ENCODE data around the gene FRMD4B.

FRMD4B gene

DNA sequence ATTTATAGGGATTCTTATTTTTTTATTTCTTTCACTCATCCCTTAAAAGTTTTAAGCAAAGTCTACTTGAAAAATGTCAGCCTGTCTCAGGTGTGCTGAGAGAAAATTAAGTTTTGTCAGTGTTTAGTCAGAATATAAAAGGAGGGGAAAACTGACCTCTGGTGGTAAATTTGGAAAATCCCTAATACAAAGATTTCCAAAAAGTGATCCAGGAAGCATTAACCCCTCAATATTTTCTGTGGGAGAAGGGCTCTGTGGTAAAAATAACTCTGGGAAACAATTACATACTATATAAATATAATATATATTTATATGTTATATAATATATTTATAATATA, 41.0 kb upstream of the FRMD4B start:
- TF ChIP-seq, protein P1, sequence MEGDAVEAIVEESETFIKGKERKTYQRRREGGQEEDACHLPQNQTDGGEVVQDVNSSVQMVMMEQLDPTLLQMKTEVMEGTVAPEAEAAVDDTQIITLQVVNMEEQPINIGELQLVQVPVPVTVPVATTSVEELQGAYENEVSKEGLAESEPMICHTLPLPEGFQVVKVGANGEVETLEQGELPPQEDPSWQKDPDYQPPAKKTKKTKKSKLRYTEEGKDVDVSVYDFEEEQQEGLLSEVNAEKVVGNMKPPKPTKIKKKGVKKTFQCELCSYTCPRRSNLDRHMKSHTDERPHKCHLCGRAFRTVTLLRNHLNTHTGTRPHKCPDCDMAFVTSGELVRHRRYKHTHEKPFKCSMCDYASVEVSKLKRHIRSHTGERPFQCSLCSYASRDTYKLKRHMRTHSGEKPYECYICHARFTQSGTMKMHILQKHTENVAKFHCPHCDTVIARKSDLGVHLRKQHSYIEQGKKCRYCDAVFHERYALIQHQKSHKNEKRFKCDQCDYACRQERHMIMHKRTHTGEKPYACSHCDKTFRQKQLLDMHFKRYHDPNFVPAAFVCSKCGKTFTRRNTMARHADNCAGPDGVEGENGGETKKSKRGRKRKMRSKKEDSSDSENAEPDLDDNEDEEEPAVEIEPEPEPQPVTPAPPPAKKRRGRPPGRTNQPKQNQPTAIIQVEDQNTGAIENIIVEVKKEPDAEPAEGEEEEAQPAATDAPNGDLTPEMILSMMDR (IDR thresholded peaks at IDR 0.05) = no peak
- H3K9ac ChIP-seq = no peak overlapping the region
- H3K4me2 ChIP-seq (ENCODE audit: low read length) = no peak overlapping the region
- no peaks in the 10 kb centered on the region for H3K27me3 ChIP-seq (ENCODE audit: control insufficient read depth, insufficient read depth, low read length)
- H3K27ac ChIP-seq = no peak overlapping the region
- H3K4me3 ChIP-seq (ENCODE audit: low read depth, low read length) = no peak overlapping the region
- H3K4me1 ChIP-seq = no peaks in the 10 kb centered on the region
- no peaks in the 10 kb centered on the region for H3K79me2 ChIP-seq
- no peaks in the 10 kb centered on the region for H3K9me3 ChIP-seq (ENCODE audit: control insufficient read depth, low read length)
- no peaks in the 10 kb centered on the region for H3K36me3 ChIP-seq (ENCODE audit: control insufficient read depth, insufficient read depth, low read length)
- no peak overlapping the region for H2AFZ ChIP-seq

DNA sequence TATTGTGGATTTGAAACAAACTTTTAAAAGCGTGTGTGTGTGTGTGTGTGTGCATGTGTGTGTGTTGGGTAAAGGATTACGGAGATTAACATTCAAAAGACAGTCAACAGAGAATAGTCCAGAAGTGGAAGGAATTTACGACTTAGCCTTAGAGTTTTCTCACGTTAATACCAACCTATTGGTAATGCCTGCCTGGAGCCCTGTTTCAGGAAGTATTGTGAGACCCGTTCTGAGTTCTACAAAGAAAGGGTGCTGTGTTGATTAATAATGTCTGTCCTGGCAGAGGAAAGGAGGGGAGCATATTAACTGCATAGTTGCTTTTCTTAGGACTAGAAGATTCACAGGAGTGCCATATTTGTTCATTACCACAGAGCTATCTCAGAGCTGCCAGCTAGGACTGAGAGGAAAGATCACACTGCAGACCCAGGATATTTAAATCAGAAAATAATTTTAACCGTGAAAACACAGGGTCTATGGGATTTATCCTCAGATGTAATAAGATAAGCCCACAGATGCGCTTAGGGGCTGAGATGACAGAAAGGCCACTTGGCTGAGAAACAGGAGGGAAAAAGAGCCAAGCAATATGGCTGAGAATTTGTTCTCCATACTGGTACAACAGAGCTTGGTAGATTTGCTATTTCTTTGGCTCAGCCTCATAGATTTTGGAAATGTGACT, 40.5 kb upstream of the FRMD4B start:
- no peaks in the 10 kb centered on the region for H3K27me3 ChIP-seq (ENCODE audit: control insufficient read depth, insufficient read depth, low read length)
- H3K4me2 ChIP-seq (ENCODE audit: low read length) = no peak overlapping the region
- no peaks in the 10 kb centered on the region for H3K36me3 ChIP-seq (ENCODE audit: control insufficient read depth, insufficient read depth, low read length)
- no peak overlapping the region for H3K4me3 ChIP-seq (ENCODE audit: low read depth, low read length)
- no peak overlapping the region for H2AFZ ChIP-seq
- H3K79me2 ChIP-seq = no peaks in the 10 kb centered on the region
- TF ChIP-seq, protein P1 (IDR thresholded peaks at IDR 0.05) = no peak
- no peak overlapping the region for H3K27ac ChIP-seq
- H3K4me1 ChIP-seq = no peaks in the 10 kb centered on the region
- no peak overlapping the region for H3K9ac ChIP-seq
- no peaks in the 10 kb centered on the region for H3K9me3 ChIP-seq (ENCODE audit: control insufficient read depth, low read length)

DNA sequence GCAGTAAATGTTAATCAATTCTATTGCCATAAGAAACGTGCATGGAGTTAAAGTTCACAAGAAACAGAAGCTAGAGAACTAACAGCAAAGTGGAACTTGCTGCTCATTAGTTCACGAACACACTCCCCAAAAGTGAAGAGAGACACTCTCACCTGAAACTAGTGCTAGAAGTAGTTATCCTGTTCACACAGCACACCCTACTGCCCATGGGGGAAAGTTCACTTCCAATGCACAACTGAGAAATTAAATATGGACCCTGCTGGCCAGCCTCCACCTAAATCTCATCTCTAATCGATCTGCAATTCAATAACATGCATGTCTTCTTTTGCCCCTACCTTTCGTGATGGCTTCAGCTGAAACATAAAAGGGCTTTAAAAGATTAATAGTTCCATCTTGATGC, 39.4 kb upstream of the FRMD4B start:
- H3K4me2 ChIP-seq (ENCODE audit: low read length) = no peak overlapping the region
- H3K9me3 ChIP-seq (ENCODE audit: control insufficient read depth, low read length) = no peaks in the 10 kb centered on the region
- H3K9ac ChIP-seq = no peak overlapping the region
- H3K27me3 ChIP-seq (ENCODE audit: control insufficient read depth, insufficient read depth, low read length) = no peaks in the 10 kb centered on the region
- H2AFZ ChIP-seq = no peak overlapping the region
- H3K36me3 ChIP-seq (ENCODE audit: control insufficient read depth, insufficient read depth, low read length) = no peaks in the 10 kb centered on the region
- TF ChIP-seq, protein P1 (IDR thresholded peaks at IDR 0.05) = peak; percentile 26
- H3K79me2 ChIP-seq = no peaks in the 10 kb centered on the region
- no peaks in the 10 kb centered on the region for H3K4me1 ChIP-seq
- H3K27ac ChIP-seq = no peak overlapping the region
- H3K4me3 ChIP-seq (ENCODE audit: low read depth, low read length) = no peak overlapping the region

DNA sequence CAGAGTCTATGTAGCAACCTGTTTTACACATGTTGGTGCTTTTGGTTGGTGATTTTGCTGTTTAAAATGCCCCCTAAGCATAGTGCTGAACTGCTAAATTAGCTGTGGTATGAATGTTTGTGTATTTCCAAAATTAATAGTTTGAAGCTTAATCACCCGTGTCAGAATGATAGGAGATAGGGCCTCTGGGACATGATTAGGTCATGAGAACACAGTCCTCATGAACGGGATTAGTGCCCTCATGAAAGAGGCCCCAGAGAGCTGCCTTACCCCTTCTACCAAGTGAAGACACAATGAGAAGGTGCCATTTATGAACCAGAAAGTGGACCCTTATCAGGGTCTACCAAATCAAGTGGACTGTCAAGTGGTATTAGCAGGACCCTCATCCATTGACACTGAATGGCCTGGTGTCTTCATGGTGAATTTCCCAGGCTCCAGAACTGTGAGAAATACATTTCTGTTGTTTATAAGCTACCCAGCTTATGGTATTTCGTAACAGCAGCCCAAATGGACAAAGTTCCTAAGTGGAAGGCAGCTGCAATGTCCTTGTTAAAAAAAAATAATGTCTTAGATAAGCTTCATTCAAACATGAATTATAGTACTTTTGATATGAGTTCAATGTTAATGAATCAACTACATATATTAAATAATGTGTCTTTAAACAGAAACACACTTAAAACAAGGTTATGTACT, 37.7 kb upstream of the FRMD4B start:
- Histone ChIP-seq H3K79me2 (no peaks in the 10 kb centered on the region), H3K27ac (no peak overlapping the region), H2AFZ (no peak overlapping the region), H3K4me2 (ENCODE audit: low read length) (no peak overlapping the region), H3K36me3 (ENCODE audit: control insufficient read depth, insufficient read depth, low read length) (no peaks in the 10 kb centered on the region), H3K27me3 (ENCODE audit: control insufficient read depth, insufficient read depth, low read length) (no peaks in the 10 kb centered on the region), H3K4me3 (ENCODE audit: low read depth, low read length) (no peak overlapping the region), H3K4me1 (no peaks in the 10 kb centered on the region), H3K9ac (no peak overlapping the region), H3K9me3 (ENCODE audit: control insufficient read depth, low read length) (no peaks in the 10 kb centered on the region)
- TF ChIP-seq, protein P1 (IDR thresholded peaks at IDR 0.05) = no peak

DNA sequence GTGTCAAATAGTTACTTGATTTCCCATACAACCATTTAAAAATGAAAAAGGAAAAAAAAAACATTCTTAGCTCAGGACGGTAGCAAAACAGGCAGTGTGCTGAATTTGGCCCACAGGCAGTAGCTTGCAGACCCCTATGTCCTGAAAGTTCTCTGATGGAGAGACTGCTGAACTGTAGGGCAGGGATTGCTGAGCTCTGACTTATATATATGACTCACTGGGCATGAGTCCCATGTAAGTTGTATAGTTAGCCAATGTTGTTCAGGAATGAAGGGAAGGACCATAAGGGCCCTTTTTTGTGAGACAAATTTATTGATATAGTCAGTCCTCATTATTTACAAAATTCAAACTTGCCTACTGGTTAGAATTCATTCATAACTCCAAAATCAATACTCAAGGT, 36.9 kb upstream of the FRMD4B start:
- H2AFZ ChIP-seq = no peak overlapping the region

More for the DNA sequence above, 36.9 kb upstream of the FRMD4B start:
- Histone ChIP-seq H3K4me3 (ENCODE audit: low read depth, low read length) (no peak overlapping the region), H3K27ac (no peak overlapping the region), H3K4me2 (ENCODE audit: low read length) (no peak overlapping the region), H3K27me3 (ENCODE audit: control insufficient read depth, insufficient read depth, low read length) (no peaks in the 10 kb centered on the region), H3K9ac (no peak overlapping the region), H3K79me2 (no peaks in the 10 kb centered on the region), H3K36me3 (ENCODE audit: control insufficient read depth, insufficient read depth, low read length) (no peaks in the 10 kb centered on the region), H3K9me3 (ENCODE audit: control insufficient read depth, low read length) (no peaks in the 10 kb centered on the region), H3K4me1 (no peaks in the 10 kb centered on the region)
- TF ChIP-seq, protein P1 (IDR thresholded peaks at IDR 0.05) = no peak
